KBM-7 (cell line): ENCODE measurements around the gene FAM171A1.
"Not testable (repeated sequence)": the region's sequence is repeated elsewhere in the genome, so short reads cannot be mapped to it uniquely, and the experiment has no call there.

ENCODE experiments used
- DNase-seq: peaks from one replicate; pipeline ENCODE4 v3.0.0-alpha.2; 2015
- in situ Hi-C: fragments of 300-500 bp; cut with MboI; formaldehyde crosslinking; loops from 2 replicates; pipeline ENCODE4 v1.14.3; 2020; ENCODE audit warnings: low sequenced_read_pairs, low pct_unique_long_range_greater_than_20kb, mixed read lengths

Gene FAM171A1

DNA sequence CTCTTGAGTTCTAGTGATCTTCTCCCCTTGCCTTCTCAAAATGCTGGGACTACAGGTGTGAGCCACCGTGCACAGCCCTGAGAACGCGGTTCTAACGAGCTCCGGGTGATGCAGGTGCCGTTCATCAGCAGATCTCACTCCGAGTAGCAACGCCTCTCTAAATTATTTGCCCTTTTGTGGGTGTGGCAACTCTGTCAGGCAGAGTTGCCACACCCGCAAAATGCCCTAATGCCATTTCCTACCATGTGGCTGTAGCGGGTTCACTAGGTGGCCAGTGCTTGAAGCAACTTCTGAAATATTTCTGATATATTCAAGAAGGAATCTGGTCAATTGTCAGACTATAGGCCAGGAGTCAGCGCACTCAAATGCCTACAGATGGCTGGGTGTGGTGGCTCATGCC lies 139.7 kb downstream of the FAM171A1 start:
- in situ Hi-C loops, result no loop called here
- DNase-seq, result no peak

GRCh38 chr10:15230257-15230656 lies 140.8 kb downstream of the FAM171A1 start:
- in situ Hi-C loops, result no loop called here
- no peak for DNase-seq

GRCh38 chr10:15229268-15229667 lies 141.8 kb downstream of the FAM171A1 start:
- in situ Hi-C loops, result no loop called here
- no peak for DNase-seq

DNA sequence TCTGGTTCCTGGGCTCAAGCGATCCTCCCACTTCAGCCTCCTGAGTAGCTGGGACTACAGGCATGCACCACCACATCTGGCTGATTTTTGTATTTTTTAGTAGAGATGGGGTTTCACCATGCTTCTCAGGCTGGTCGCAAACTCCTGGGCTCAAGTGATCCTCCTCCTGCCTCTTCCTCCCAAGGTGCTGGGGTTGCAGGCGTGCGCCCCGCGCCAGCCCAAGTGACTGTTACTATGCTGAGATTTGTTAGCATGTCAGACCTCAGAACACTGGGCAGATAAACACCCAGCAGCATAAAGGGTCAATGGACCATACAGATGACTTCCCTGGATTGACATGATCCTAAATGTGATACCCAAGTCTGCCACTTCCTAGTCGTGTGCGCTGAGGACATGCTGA lies 142.7 kb downstream of the FAM171A1 start:
- in situ Hi-C loops, result no loop called here
- no peak for DNase-seq

- in situ Hi-C loops, result no loop called here
- DNase-seq, result no peak
Observed at GRCh38 chr10:15227611-15228372, 143.3 kb downstream of the FAM171A1 start.

DNA sequence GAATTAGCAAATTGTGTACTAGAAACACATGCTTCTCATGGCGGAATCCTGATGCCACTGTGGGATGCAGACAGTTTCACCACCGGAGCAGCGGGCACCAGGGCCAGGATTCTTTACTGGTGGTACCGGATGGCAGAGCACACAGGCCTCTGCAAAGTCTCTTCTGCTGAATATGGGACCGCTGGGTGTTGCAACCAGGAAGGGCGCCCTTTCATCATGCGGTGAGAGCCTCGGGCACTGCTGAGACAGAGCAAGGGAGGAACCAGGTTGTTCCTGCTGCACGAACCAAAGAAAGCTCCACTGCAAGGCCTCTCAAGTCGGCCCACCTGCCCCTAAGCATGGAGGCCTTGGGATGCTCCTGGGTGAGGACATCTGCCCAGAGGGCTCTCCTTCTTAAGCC lies 145.6 kb downstream of the FAM171A1 start:
- no peak for DNase-seq
- in situ Hi-C loops, result no loop called here

DNA sequence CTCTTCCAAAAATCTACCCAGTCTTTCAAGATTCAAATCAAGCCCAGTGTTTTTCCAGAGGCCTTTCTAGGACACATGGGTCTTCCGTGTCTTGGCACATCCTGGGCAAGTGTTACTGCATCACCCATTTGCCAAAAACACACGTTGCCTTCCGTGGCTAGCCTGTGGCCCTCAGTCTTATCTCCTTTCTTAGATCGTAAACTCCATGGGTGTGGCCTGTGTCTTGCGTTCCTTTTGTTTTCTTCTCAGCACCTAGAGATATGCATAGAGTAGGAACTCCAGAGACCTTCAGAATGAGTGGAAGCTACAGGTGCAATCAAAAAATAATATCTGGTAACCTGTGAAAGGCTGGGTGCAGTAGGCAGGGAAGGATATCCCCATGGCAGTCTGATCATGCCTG lies 146.1 kb downstream of the FAM171A1 start:
- in situ Hi-C loops, result no loop called here
- DNase-seq, result no peak

- in situ Hi-C loops, result no loop called here
- DNase-seq, result no peak
Observed at GRCh38 chr10:15223174-15223573, 147.9 kb downstream of the FAM171A1 start.

DNA sequence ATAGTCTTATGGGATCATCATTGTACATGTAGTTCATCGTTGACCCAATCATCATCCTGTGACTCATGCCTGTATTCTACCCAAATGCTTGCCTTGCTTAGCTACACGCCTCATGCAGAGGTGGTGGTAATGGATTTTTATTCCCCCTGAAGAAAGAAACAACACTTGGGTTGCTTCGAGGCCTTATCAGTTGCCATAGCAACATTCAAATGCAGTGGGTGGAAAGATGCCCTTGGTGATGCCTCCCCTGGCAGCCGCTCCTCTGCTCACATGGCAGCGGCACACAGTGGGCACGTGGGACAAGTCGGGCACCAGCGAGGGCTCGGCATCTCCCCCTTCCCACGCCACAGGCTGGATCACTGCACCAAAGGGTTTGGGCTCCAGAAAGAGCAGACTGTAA lies 148.6 kb downstream of the FAM171A1 start:
- DNase-seq, result no peak
- in situ Hi-C loops, result no loop called here

- in situ Hi-C loops, result no loop called here
- no peak for DNase-seq
Observed at GRCh38 chr10:15220445-15220844, 150.6 kb downstream of the FAM171A1 start.

DNA sequence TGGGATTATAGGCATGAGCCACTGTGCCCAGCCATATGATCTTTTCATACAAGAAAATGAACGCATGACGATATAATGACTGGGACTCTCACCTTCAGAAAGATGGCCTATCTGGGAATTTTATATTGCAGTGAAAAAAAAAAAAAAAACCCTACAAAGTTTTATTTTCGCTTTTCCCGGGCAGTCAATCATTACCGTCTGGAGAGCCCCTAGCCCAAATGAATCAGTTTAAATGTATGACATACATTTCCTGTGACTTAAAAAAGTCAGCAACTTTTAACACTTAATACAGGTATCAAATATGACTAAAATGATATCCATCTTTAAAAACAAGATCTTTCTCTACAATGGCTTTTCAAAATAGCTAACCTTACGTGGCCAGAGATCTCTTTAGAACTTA lies 154.4 kb downstream of the FAM171A1 start:
- DNase-seq, result no peak
- in situ Hi-C loops, result no loop called here

- in situ Hi-C loops, result no loop called here
- no peak for DNase-seq
Observed at GRCh38 chr10:15214237-15214636, 156.9 kb downstream of the FAM171A1 start.

DNA sequence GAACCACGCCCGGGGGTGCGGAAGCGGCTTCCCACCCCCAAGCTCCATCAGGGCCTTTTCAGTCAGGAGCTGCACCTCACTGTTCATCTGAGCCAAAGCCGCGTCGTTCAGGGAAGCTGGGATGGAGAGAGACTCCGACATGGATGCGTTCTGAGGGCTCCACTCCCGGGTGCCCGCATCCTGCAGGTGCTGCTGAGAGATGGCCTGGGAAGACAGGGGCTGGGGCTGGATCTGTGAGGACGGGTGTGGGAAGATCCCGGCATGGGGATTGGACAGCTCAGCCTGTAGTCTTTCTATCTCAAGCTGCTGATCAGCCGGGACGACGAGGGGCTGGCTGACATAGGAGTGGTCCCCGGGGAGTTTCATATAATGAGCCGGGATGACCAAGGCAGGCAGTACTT lies 157.6 kb downstream of the FAM171A1 start:
- no peak for DNase-seq
- in situ Hi-C loops, result no loop called here

DNA sequence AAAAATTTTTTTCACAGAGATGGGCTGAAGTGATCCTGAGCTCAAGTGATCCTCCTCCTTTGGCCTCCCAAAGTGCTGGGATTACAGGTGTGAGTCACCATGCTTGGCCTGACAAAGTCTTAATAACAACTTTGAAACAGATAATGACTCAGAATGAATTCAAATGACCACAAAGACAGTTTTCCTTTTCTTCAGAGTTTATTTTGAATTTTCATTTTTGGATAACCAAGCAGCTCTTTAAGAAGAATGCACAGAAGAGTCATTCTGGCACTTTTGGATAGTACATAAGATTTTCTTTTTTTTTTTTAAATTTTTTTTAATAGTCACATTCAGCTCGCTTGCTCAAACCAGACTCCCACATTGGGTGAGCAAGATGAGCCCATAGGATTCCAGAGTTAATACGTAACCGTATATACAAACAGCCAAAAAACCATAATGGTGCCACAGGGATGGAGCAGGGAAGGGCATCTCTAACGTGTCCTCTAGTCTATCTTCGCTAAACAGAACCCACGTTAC lies 159.6 kb downstream of the FAM171A1 start:
- in situ Hi-C loops, result no loop called here
- DNase-seq, result no peak

GRCh38 chr10:15210521-15210920 lies 160.6 kb downstream of the FAM171A1 start:
- in situ Hi-C loops, result no loop called here

GRCh38 chr10:15209827-15210509 lies 161.1 kb downstream of the FAM171A1 start:
- in situ Hi-C loops, result no loop called here
- DNase-seq, result peak; percentile 63

More at GRCh38 chr10:15210521-15210920, 160.6 kb downstream of the FAM171A1 start:
- DNase-seq, result no peak

DNA sequence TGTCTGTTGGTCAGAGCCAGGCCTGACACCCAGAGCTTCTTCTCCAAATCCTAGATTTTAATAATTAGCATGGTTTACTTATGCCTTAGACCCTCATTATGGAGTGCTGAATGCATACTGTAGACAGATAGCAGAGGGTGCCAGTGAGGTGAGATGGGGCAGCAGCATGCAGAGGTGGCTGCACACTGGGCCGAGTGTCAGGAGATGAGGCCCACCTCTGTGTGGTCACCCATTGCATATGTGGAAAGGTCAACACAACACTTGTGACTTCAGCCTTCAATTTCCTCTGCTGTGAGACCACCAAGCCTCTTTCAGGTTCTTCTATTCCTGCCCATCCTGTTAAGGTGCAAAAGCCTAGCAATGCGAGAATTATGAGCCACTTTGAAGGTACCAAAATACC lies 162.9 kb downstream of the FAM171A1 start:
- no peak for DNase-seq
- in situ Hi-C loops, result no loop called here

GRCh38 chr10:15207410-15207809 lies 163.7 kb downstream of the FAM171A1 start:
- in situ Hi-C loops, DNase-seq: not testable (repeated sequence)

- in situ Hi-C loops, result no loop called here
- no peak for DNase-seq
Observed at GRCh38 chr10:15202639-15203038, 168.4 kb downstream of the FAM171A1 start.

DNA sequence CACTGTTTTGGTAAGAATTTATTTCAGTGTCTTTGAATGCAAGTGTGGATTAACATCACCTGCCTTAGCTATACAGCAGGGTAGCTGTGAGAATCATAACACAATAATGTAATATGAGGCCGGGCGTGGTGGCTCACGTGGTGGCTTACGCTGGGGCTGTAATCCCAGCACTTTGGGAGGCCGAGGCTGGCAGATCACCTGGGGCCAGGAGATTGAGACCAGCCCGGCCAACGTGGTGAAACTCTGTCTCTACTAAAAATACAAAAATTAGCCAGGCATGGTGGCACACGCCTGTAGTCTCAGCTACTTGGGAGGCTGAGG lies 168.8 kb downstream of the FAM171A1 start:
- DNase-seq, in situ Hi-C loops: not testable (repeated sequence)
